Embryonic facial prominence (tissue), 1 donor: ENCODE data around the gene MMD2.

ENCODE experiments used
- DNase-seq: peaks from one replicate; pipeline ENCODE4 v3.0.0-alpha.2; 2016; ENCODE audit errors: extremely low spot score

The MMD2 gene

DNA sequence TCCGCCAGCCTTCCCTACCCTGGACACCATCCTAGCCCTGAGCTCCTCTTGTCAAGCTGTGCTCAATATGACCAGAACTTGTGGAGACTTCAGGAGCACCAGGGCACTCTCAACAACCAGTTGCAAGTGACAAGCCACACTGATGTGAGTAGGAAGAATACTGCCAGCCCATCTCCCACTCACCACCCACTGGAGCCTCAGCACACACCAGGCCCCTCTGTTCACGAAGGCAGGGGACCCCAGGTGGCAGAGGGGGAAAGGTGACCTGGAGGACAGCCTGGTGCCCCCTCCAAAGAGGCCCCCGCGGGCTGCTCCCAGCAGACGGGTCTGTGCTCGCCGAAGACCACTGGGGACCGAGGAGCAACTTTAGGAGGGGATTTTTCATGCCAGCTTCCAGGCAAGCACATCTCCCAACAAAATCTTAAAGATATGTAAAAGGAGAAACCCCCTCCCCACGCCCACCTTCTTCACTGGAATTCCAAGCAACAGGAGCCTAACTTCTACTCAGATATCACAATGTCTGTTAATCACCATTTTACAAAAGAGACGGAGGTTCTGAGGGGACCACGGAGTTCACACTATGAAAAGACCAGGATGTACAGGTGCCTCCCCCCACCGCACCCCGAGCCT is 1.0 kb downstream of the MMD2 start:
- DNase-seq: no peak

- no peak for DNase-seq
Observed at GRCh38 chr7:4951903-4952636, 6.9 kb downstream of the MMD2 start.

DNA sequence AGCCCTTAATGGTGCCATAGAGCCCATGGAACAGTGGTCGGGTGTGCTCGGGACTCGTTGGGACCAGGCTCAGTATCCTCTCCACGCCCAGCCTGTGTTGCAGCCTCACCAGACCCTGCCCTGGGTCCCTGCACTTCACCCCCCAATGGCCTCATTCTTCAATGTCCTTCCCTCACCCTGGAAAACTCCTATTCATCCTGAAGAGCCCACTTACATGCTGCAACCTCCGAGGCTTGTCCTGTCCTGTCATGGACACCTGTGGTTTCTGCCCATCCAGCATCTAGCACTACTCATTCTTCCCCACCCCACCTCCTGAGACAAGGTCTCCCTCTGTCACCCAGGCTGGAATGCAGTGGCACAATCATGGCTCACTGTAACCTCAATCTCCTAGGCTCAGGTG is 7.7 kb downstream of the MMD2 start:
- DNase-seq: no peak

GRCh38 chr7:4948402-4948801 is 10.6 kb downstream of the MMD2 start:
- DNase-seq: no peak

DNA sequence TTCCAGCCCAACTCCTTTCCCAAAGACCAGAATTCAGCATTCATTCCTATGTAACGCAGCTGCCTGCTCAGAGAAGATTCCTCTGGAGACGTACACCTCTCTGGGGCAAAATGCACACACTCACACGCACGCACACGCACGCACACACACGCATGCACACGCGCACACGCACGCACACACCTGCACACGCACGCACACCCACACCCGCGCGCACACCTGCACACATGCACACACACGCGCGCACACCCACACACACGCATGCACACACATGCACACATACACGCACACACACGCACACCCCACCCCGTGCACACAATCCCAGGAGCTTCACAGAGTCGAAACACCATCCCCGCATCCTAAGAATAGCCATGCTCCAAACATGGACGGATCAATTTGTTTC is 13.0 kb downstream of the MMD2 start:
- DNase-seq: no peak

GRCh38 chr7:4944939-4945338 is 14.0 kb downstream of the MMD2 start:
- no peak for DNase-seq

DNA sequence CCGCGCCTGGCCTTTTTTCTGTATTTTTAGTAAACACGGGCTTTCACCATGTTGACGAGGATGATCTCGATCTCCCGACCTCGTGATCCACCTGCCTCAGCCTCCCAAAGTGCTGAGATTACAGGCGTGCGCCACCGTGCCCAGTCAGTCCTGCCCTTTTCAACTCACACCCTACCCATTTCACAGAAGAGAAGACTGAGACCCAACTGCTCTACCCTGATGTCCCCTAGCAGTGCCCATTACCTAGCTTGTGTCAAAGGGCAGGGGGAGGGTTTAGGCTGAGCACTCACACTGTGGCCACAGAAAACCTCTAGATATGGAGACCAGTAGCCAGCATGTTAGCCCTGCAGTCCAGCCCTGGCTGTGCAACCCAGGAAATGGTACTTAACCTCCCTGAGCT is 15.7 kb downstream of the MMD2 start:
- no peak for DNase-seq

DNA sequence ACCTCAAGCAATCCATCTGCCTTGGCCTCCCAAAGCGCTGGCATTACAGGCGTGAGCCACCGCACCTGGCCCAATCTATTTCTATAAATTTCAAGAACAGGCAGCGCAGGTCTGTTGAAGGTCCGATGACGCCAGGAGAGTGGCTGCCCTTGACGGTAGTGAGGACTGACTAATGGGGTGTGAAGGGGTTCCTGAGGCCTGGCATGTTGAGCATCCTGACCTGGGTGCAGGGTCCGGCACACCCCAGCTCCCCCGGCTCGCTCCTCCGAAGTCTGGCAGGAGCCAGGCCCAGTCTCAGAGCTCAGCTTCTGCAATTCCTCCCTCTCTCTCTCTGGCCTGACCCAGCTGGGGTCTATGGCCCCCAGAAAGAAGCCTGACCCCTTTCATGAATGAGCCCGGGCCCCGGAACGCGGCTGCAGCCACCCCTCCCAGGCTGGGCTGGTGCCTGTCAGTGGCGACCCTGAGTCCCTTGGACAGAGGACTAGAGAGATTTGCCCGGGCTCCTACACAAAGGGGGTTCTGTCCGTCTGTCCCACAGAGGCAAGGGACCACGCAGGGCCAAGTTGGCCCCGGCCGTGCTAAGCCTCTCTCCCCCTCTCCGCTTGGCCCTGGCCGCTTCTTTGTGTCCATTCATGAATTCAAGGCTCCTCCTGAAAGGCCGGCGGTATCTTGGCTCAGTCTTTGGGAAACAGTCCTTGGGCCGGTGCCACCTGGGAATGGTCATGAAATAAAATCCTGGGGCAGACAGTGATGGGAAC is 18.8 kb downstream of the MMD2 start:
- no peak for DNase-seq

DNA sequence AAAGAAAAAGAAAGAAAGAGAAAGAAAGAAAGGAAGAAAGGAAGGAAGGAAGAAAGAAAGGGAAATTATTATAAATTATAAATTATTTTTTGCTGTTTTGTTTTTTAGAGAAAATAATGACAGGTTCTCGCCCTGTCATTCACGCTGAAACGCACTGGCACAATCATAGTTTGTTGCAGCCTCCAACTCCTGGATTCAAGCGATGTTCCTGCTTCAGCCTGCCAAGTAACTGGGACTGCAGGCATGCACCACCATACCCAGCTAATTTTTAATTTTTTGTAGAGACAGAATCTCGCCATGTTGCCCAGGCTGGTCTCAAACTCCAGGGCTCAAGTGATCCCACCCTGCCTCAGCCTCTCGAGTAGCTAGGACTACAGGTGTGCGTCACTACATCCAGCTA is 21.6 kb downstream of the MMD2 start:
- DNase-seq: no peak

DNA sequence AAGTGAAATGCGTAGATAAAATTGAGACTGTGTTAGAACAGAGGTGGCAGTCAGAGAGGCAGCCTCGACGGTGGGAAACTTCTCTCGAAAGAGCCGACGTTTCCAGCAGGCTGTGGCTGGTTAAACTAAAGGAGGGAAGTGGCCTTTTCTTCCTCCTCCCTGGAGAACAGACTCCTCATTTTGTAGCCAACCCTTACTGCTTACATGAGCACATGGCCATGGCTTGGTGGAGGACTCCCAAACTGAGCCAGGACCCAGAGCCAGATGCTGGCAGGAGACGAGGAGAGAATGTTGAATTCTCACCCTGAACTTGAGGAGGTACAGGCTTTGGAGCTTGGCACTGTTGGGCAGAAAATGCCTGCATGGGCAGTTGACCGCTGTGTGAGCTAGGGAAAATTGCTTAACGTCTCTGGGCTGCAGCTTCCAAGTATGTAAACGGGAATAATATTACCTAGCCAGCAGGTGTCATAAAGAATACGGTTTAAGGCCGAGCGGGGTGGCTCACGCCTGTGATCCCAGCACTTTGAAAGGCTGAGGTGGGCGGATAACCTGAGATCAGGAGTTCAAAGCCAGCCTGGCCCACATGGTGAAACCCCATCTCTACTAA is 24.5 kb downstream of the MMD2 start:
- no peak for DNase-seq

GRCh38 chr7:4931943-4932342 is 27.0 kb downstream of the MMD2 start:
- DNase-seq: peak; percentile 11

- no peak for DNase-seq
Observed at GRCh38 chr7:4929005-4929404, 30.0 kb downstream of the MMD2 start.

- DNase-seq: no peak
Observed at GRCh38 chr7:4928445-4928844, 30.5 kb downstream of the MMD2 start.

DNA sequence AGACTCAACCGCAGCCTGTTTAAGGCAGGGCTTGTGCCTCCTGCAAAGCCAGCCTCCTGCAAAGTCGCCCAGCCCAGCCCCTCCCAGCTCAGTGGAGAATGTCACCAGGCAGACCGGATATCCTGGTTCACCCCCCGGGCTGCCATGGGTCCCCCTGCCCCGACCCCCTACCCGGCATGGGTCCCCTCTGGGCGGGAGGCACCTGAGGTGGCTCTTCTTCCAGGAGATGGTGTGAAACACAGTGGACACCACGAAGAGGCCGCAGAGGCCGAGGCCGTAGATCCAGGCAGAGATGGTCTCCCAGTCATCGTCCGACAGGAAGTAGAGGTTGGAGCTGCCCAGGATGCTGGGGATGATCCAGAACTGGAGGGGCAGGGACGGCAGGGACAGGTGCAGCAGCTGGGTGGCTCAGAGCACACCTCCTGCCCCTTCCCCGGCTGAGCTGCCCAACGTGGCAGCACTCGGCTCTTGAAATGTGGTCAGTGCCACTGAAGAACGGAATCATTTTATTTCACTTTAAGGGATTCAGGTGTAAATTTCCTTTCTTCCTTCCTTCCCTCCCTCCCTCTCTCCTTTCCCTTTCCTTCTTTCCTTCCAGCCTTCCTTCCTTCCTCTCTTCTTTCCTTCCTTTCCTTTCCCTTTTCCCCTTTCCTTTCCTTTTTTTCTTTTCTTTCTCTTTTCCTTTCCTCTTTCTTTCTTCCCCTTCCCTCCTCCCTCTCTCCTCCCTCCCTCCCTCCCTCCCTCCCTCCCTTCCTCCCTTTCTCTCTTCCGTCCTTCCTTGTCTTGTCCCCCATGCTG is 38.8 kb downstream of the MMD2 start:
- no peak for DNase-seq

DNA sequence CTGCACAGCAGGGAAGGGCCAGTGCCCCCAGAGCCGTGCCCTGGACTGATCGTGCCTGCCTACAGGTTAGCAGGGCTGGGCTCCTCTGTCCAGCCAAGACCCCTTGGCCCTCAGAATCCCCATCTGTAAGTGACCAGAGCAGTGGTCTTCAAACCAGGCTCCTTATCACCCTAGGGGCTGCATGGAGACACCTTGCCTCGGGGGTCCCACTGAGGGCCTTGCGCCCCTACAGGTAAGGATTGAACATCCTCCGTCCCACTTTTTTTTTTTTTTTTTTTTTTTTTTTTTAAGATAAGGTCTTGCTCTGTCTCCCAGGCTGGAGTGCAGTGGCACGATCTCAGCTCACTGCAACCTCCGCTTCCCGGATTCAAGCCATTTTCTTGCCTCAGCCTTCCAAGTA is 42.9 kb downstream of the MMD2 start:
- DNase-seq: no peak

- DNase-seq: no peak
Observed at GRCh38 chr7:4911111-4911828, 47.7 kb downstream of the MMD2 start.

DNA sequence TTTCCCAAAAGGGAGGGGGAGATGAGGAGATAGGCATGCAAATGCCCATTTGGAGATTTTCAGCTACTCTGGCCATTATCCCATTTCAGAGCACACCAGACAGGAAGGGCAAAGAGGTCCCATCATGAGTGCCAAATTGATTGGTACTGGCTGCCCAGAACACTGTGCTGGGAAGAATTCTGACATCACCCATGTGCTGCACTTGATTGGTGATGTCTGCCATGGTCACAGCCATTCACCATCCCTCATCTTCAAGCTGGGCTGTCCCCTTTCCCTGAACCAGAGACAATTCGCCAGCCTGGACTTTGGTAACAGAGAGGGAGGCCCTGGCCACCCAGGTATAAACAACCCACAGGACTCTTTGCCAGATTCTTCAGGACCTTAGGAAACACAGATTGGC is 52.3 kb downstream of the MMD2 start:
- no peak for DNase-seq

DNA sequence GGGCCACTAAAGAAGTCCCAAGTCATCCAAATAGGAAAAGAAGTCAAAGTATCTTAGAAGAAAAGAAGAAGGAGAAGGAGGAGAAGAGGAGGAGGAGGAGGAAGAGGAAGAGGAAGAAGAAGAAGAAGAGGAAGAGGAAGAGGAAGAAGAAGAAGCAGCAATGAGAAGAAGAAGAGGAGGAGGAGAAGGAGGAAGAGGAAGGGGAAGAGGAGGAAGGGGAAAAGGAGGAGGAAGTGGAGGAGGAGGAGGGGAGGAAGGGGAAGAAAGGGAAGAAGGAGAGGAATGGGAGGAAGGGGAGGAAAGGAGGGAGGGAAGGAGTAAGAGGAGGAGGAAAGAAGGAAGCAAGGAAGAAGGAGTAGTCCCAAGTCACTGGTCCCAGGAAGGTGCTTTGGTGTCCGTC is 53.8 kb downstream of the MMD2 start:
- DNase-seq: no peak

- DNase-seq: no peak
Observed at GRCh38 chr7:4904346-4904745, 54.6 kb downstream of the MMD2 start.

DNA sequence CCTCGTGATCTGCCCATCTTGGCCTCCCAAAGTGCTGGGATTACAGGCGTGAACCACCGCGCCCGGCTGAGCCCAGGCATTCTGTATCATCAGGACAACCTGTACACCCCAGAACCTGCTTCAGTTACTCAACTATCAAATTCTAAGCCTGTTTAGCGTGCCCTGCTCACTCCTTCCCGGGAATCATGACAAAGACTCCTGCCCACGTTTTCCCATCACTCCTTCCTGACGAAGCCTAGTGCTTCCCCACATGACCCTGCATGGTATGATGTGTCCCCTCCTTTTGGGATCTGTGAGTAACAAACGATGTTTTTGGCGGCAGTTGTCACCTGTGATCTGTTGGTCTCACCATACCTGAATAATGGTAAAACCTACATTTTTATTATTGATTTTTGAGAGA is 63.2 kb downstream of the MMD2 start:
- no peak for DNase-seq

DNA sequence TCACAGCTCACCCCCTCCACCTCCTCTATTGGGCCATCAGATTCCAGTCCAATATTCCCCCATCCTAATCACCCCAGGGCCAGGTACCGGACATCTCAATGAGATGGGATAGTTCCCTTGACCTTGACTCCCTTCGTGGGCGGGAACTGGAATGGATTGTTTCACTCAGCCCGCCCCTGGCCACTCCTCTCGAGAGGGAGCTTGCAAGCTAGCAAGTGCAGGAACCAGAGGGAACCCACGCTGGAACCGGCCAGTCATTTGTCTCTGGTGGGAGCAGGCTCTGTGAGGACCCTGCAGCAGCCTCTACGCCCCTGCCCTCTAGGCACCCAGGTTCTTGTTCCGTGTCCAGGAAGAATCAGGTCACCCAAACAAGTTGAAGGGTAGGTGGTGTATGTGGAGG is 64.5 kb downstream of the MMD2 start:
- no peak for DNase-seq
